GM18867 (cell line): Measurements from ENCODE around the gene PSEN2.

ENCODE experiments used
- ATAC-seq: cut with Tn5 transposase; IDR thresholded peaks from one replicate; pipeline ENCODE4 v1.9.1; 2021; ENCODE audit warnings: mild to moderate bottlenecking, moderate library complexity; ENCODE audit not compliant: unreplicated experiment

The PSEN2 gene

DNA sequence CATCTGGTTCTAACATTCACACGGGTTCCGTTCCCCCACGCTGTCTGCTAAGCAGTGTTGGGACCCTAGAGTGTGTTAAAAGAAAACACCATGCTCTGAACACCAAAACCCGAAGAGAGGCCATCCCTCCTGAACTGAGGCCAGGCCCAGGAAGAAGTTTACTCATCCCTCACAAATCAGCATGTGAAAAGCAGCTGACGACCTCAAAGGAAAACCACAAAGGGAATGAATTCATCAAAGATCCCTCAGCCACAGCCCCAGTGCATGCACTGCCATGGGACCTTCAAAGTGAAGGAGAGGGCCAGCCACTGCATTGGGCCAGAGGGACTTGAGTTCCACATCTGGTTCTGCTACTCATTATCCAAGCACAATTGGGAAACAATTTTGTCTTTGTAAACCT lies 7.0 kb upstream of the PSEN2 start:
- no peak for ATAC-seq

DNA sequence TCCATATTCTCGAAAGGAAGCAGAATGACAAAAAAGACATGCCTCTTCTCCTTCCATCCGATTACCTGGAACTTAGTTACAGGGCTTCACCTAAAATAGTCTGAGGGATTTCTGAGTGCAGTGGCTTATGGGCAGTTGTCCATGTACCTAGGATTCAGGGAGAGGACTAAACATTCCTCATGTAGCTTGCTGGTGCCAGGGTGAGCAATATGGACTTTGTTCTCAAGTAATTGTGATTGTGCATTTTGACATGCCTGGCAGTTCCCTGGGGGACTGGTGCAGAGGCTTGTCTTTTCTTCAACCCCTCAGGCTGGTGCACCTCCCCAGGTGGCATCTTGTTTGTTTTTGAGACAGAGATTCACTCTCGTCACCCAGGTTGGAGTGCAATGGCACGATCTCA lies 6.1 kb upstream of the PSEN2 start:
- no peak for ATAC-seq

DNA sequence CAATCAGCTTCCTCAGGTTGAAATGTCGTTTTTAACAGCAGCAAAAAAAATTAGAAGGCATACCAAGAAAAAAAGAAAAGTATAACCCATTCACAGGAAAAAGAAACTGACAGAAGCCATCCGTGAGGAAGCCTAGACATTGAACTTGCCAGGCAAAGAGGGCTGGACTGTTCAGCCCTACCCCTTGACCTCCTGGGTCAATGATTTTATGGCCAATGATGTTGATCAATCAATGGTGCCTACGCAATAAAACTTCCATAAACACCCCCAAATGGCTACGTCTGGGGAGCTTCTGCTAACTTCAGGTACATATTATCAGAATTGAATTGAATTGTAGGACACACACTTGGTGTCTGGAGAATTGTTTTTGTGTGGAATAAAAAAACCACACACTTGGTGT lies 4.8 kb upstream of the PSEN2 start:
- no peak for ATAC-seq

DNA sequence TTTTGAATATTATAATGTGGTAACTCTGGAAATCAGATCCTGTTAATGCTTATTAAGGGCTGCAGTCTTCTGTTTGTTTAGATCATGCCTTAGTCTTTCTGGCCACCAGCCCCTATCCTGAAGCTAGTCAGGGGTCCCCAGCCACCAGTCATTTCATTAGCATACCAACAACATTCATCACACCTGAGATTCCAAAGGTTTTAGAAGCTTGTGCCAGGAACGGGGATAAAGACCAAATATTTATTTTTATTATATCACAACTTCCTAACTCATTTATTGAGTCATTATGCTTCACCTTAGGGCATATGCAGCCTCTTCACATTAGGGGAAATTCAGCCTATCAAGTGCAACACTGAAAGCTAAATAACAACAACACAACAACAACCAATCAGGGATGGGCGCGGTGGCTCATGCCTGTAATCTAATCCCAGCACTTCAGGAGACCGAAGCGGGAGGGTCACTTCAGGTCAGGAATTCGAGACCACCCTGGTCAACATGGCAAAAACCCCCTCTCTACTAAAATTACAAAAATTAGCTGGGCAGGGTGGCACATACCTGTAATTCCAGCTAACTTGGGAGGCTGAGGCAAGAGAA lies 2.9 kb upstream of the PSEN2 start:
- no peak for ATAC-seq

DNA sequence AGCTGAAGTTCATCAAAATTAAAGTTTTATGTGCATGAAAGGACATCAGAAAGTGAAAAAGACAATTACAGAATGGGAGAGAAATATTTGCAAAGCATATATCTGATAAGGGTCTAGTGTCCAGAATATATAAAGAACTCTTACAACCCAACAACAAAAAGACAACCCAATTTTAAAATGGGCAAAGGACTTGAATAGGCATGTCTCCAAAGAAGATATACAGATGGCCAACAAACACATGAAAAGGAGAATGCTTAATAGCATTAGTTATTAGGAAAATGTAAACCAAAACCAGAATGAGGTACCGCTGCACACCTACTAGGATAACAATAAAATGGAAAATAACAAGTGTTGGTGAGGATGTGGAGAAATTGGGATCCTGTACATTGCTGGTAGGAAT lies 1.7 kb upstream of the PSEN2 start:
- no peak for ATAC-seq

DNA sequence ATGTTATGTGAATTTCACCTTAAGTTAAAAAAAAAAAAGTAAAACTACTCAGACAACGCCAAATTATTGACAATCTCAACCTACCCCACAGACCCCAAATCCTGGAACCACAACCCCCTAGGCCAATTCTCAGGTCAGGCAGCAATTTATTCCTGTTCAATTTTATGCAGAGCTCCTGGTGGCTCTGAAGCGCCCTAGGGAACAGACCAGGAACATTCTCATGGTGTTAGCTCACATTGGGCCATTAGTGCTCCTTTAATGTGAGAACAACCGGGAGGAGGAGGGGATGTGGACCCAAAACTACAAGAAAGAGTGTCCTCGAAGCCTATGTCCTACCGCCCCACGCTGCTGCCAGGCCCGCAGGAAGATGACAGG lies 403 bp upstream of the PSEN2 start:
- no peak for ATAC-seq

DNA sequence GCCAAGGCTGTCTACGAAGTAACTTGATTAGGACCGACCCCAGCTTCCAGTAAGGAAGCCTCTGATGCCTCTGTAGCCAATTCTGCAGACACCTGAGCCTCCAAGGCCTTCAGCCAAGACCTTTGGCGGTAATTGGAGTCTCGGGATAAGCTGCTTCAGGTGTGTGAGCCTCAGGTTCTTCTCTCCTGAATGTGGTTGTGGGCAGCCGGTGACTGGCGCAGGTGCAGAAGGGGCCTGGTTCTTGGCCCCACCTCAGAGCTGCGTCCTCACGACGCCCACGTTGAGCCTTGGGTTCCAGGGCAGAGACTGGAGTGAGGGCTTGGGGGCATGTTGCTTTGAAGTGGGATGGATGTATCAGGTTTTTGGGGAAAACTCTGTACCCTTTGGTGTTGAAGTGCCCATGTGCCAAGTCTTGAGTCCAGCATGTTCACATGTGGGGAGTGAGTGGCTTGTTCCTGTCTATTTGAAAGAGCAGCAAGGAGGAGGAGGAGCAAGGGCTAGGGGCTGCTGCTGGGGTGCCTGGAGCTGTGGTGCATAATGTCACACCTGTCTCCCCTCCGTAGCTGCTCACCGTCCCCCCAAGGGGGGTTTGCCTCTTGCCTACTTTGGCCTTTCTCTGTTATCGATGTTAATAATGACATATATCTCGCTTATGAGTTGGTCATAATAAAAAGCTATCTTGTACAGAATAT lies 1.4 kb downstream of the PSEN2 start:
- ATAC-seq: no peak

DNA sequence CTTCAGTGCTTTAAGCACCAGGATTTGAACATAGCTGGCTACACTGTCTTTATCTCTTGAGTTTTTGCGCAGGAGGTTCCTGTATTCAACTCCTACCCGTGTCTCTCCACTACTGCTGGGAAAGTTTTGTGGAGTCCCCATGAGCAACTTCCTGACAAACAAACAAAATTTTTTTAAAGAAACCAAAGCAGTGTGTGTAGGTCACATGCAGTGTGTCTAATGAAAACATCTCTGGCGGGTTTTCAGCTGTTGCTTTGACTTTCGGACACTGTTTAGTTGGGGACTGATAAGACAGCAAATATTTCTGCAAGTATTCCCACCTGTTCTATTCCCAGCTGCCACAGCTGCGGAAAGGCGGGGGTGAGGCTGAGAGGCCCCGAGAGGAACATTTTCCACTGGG lies 2.0 kb downstream of the PSEN2 start:
- no peak for ATAC-seq

DNA sequence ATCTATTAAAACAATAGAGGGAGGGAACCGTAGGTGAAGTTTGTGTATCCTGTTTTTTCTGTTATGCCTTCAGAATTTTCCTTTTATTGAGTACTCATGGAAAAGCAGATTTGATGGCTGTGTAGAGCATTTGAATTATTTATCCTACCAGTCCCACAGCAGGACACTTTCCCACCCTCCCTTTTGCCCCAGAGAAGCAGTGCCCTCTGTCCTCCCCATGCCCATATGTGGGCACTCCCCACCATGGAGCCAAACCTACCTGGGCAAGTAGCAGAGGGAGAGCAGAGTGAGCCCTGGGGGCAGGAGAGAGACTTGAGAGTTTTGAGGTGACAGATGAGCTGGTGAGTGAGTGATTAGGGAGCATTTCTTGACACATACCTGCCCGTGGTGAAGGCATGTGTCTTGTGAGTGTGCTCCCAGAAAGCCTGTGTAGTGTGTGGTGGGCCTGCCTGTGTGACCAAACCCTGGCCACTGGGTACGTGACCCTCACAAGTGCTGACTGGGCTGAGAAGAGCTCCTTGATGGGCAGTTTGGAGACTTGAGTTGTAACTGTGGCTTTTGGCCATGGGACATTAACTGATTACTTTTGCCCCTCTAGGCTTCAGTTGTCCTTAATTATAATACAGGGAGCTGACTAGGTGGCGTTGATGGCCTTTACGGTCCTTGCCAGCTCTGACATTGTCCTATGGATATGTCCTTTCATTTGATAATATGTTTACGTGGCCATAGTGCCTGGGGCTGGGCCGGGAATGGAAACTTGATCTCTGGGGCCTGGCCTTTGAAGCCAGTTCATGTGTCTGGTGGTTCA lies 3.6 kb downstream of the PSEN2 start:
- ATAC-seq: no peak

DNA sequence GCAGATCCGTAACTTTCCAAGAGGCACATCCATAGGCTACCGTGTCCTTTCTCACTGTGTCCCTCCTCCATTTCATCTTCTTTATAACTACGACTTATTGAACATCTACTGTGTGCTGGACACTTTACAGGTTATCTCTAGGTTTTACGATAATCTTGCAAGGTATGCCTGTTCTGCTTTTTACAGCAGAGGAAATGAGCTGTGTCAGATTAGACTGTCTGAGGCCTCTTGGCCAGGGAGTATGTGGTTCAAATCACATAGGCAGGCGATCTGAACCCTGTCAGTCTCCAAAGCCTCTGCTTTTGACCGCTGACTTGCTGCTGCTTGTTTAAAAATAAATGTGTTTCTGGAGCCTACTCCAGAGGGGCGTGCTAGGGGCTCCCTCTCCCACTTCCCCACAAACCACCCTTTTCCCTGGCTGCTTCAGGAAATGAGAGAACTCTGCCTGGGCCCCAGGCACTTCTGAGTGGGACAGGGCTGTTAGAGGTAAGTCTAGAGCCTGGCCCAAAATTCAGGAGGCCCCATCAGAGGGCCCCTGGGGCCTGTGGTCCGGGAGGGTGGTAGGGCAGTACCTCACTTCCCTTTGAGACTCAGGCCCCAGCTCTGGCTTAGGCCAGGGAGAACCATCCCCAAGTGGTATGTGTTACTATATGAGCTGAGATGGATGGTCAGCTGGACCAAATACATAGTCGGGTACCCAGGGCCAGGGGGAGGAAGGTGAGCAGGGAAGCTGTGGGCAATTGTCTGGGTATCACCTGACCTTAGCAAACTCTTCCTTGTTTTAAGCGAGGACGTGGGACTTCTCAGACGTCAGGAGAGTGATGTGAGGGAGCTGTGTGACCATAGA lies 4.4 kb downstream of the PSEN2 start:
- no peak for ATAC-seq

DNA sequence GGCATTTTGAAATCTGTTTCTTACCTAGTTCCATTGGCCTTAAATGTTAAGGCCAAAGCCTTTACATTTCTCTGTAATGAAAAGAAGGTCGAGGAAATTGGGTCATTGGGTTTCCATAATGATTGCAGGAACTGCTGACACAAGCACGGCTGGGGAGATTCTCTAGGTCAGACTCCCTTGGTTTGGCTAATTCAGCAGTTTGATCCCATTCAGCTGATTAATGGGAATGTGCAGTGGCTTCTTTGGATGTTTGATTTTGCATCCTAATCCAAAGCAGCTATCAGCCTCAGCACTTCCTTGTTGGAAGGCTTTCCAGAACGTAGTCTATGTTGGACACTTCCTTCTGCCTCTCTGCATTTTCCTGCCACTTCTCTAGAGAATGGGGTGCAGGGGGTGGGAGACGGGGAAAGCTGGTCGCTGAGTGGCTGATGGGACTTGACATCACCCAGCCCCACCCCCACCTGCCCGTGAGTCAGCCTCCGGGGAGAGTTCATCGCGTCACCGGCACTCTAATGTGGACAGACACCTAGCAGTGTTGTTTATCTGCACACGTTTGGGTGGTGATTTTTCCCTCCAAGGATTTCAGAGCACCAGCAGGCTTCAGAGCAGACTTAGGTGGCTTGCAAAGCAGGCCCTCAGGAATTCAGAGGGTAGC lies 5.4 kb downstream of the PSEN2 start:
- no peak for ATAC-seq

DNA sequence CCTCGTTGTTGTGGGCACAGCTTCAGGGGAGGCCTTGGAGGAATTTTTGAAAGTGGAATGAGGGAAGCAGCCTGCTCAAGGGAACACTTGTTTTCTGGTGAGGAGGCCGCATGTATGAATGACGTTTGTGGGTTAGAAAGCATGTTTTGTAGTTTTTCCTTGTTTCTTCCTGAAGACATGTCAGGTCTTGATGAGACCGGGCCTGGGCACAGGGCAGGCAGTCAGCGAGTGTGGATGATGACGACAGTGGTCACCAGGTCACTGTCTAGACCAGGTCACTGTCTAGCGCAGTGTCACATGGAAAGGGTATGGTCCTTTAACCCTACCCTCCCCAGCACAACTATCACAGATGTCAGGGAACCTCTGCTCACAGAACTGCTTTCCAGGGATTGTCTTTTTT lies 7.3 kb downstream of the PSEN2 start:
- no peak for ATAC-seq

DNA sequence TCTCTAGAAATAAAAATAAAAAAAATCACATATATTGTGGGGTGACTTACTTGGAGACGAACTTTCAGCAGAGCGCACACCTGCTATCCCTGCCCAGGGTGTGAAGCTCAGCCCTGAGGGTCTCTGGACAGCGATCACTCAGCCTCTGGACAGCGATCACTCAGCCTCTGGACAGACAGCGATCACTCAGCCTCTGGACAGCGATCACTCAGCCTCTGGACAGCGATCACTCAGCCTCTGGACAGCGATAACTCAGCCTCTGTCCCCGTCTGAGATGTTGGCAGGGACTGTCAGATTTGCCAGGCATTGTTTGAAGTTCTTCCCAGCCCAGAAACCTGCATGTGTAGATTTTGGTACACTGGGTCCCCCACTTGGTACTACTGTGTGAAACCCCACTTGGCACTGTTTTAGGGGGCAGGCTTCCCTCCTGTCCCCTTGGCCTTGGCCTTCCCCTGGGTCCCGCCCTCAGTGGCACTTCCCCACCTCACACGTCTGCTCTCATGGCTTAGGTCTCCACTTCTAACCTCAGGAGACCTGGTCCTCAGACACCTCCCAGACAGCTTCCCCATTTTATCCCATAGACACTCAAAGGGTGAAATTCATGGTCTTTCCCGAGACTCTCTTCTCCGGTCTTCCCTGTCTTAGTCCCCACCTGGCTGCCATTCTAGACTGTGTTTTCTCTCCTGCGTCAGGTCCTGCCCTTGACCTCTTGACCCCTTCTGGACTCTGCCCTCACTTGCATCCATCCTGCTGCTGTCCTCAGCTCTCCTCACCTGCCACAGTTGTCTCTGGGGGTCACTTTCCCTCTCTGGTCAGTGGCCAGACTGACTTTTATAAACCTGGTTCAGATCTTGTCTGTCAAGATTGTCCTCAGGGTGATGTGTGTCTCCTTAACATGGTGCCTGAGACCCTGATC lies 10.2 kb downstream of the PSEN2 start:
- no peak for ATAC-seq

DNA sequence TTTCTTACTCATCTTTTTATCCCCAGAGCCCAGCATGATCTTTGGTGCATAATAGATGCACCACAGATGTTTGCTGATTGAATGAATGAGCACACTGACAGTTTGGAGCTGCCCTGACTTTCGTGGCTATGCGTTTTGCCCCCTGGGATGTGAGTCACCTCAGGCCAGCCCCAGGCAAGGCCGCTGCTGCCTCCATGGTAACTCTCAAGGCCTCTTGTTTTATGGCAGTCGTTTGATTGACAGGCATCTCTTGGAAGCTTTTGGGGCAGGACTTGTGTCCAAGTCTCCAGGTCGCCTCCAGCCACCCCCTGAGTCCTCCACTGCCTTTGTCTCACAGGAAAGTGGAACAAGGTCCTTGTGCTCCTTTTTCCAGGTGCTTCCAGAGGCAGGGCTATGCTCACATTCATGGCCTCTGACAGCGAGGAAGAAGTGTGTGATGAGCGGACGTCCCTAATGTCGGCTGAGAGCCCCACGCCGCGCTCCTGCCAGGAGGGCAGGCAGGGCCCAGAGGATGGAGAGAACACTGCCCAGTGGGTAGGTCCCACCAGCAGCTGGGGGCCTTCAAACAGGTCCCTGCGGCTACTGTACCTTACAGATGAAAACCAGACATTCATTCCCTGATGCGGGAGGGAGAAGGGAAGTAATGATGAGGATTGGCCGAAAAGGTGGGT lies 11.2 kb downstream of the PSEN2 start:
- ATAC-seq: no peak

DNA sequence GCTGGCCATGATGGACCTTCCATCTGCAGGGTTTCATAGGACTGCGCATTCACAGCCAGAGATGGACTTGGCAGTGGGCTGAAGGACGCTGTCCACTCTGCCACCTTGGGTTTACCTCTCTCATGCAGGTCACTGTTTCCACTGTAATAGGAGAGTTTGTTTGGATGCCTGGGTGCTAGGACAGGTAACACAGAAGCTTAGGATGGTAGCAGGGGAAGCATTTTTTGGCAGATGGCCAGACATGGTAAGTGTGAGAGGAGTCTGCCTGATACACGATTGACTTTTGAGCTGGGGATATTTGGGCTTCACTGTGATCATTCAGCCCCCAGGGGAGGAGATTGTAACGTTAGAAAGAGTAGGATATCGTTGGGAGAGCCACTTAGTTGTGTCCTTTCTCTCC lies 11.8 kb downstream of the PSEN2 start:
- ATAC-seq: peak; percentile 3

DNA sequence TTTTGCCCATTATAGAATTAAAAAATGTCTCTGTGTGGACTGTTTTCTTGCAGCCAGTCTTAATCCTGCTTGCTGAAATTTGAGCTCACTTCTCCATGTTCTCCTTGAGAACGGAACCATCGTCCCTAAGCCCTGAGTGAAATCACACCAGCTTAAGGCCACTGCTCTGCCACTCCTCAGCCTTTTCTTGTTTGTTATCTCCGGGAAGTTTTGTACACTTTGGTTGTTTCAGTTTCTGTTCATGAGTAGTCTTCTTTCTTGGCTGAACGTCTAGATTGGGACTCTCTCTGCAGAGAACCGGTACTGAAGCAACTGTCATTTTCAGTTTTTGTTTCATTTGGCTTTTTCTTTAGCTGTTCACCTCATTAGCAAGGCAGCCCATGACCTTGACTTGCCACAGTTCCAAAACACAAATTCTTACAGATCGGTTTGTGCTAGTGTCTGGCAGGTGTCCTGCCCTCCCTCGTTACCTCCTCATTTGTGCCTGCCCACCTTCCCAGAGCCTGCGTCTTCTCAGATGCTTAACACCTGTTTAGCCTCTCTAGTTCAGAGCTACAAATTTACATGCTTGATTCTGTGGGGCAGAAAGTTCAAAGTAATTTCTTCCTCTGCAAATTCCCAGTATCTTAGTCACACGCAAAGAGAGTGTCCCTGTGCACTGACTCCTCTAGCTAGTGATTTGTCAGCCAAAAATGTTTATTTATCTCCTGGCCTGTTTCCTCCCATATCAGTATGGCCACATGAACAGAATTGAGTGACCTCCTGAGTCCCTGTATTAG lies 12.4 kb downstream of the PSEN2 start:
- ATAC-seq: peak; percentile 96

DNA sequence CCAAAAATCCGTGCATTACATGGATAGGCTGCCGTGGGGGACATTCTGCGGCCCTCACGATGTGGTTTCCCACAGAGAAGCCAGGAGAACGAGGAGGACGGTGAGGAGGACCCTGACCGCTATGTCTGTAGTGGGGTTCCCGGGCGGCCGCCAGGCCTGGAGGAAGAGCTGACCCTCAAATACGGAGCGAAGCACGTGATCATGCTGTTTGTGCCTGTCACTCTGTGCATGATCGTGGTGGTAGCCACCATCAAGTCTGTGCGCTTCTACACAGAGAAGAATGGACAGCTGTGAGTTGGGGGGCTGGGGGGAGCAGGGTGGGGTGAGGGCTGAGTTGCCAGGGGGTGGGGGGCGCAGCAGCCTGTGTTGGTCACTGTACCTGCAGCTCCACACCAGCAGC lies 13.2 kb downstream of the PSEN2 start:
- ATAC-seq: no peak

DNA sequence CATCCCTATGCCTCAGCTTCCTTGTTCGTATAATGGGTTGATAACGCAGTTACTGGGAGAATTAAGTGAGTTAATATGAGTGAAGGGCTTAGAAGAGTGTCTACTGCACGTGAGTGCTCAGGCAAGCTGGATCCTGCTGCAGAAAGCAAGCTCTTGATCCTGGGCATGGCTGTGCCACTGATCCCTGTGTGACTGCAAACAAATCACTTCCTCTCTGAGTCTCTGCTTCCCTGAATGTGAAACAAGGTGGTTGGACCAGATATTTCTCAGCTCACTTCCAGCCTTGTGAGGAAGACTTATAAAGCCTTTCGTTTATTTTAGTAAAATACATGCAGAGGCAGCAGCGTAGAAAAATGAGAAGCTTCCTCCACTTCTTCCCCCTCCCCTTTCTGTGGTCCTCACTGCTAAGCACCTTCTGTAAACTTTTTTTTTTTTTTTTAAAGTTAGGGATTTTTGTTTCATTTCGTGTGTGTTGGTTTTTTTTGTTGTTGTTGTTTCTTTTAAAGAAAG lies 13.8 kb downstream of the PSEN2 start:
- no peak for ATAC-seq
